ENCODE measurements around the gene PIEZO2.

GRCh38 chr18:10863026-10863425 lies 286.3 kb downstream of the PIEZO2 start:
- no peak for TF ChIP-seq CTCF (IDR thresholded peaks at IDR 0.05)
- no peak for TF ChIP-seq EZH2 (IDR thresholded peaks at IDR 0.05; ENCODE audit: borderline replicate concordance, insufficient read depth, low read depth, low read length, poor library complexity, severe bottlenecking)

Measured in B cell (primary cell).